Kidney (tissue), 14 donors: ENCODE results near the gene RAD51B. TPM values are rescaled to one million over a fixed set of nuclear protein-coding genes. Genes with fewer than 3 reads are reported as not detected.

Experiments used
- DNase-seq, 5 donors: peaks; one replicate each; pipeline ENCODE4 v3.0.0-alpha.2; 2013 to 2020
- FAIRE-seq: peaks from 2 replicates; lab custom pipeline; 2012; peaks lifted over from hg19 to GRCh38; lab: Jason Lieb, UNC
- H3K27ac ChIP-seq, 2 donors: one replicate each; pipeline ENCODE4 v1.7.0; 2013; ENCODE audit warnings: low read depth in 2 of 2, low read length in 2 of 2, inconsistent platforms in 1 of 2
- H3K27me3 ChIP-seq: one replicate; pipeline ENCODE4 v1.7.1; 2013; ENCODE audit warnings: low read length, inconsistent platforms; ENCODE audit not compliant: control insufficient read depth, insufficient read depth
- H3K36me3 ChIP-seq, 3 donors: one replicate each; pipeline versions ENCODE4 v1.7.0 to v1.7.1; 2013; ENCODE audit warnings: low read length in 3 of 3, control low read depth in 1 of 3, inconsistent platforms in 1 of 3; ENCODE audit not compliant: insufficient read depth in 3 of 3, control insufficient read depth in 2 of 3
- H3K4me1 ChIP-seq, 3 donors: one replicate each; pipeline versions ENCODE4 v1.7.0 to v1.7.1; 2013; ENCODE audit warnings: low read length in 3 of 3, inconsistent platforms in 1 of 3, low read depth in 1 of 3; ENCODE audit not compliant: control insufficient read depth in 2 of 3, insufficient read depth in 2 of 3
- H3K4me3 ChIP-seq, 3 donors: one replicate each; pipeline versions ENCODE4 v1.7.0 to v1.8.1; 2013; ENCODE audit warnings: low read length in 3 of 3, control low read depth in 1 of 3, inconsistent platforms in 1 of 3
- H3K9ac ChIP-seq, 3 donors: one replicate each; pipeline versions ENCODE4 v1.7.0 to v1.7.1; 2013; ENCODE audit warnings: low read length in 3 of 3, control low read depth in 1 of 3, inconsistent platforms in 1 of 3
- H3K9me3 ChIP-seq, 3 donors: one replicate each; pipeline versions ENCODE4 v1.7.0 to v1.7.1; 2013; ENCODE audit warnings: low read length in 3 of 3, control low read depth in 1 of 3, inconsistent platforms in 1 of 3; ENCODE audit not compliant: control insufficient read depth in 2 of 3, insufficient read depth in 1 of 3
- CTCF ChIP-seq: IDR thresholded peaks from 3 replicates; pipeline ENCODE4 v1.5.1; 2012; ENCODE audit warnings: mild to moderate bottlenecking, moderate library complexity, borderline replicate concordance; ENCODE audit not compliant: insufficient read depth; ENCODE audit errors: extremely low read depth
- intact Hi-C: fragments of 100-400 bp; cut with DNase I; formaldehyde crosslinking; loops from one replicate; pipeline ENCODE4 v1.11.1; 2022
- polyA plus RNA-seq: library from polyadenylated mRNA; stranded (reverse); fragments of 350-450 nt; fragmentation: Illumina TruSeq; extraction: RNeasy Lipid Tissue Mini Kit (QIAGEN cat#74804); gene quantifications from one replicate; pipeline ENCODE4 v1.2.3, GENCODE V29; 2014; ENCODE audit warnings: low read depth, low replicate concordance; ENCODE audit not compliant: insufficient read depth
- total RNA-seq: library from RNA; stranded (reverse); fragmentation: NEBNext Ultra II Directional; extraction: Animal tissue kit (Norgen Biotek cat#: 25700); gene quantifications from one replicate; pipeline ENCODE4 v1.2.1, GENCODE V29; 2021
- donor health status: control.
- donor health status: control.
- donor health status: control.
- donor health status: control.
- donor health status: control.
- donor health status: DM: yes; HTN: yes; CAD: no.
- donor health status: Normal renal cell carcinoma (clear cell type).

RAD51B gene
- total and polyA plus RNA-seq, 2 donors from 2014 or later: 6.9 to 18.0 TPM

GRCh38 chr14:68758301-68758700 lies 938.7 kb downstream of the RAD51B start:
- Histone ChIP-seq H3K36me3 (no peaks in the 10 kb centered on the region), H3K4me3 (no peak overlapping the region), H3K9me3 (no peaks in the 10 kb centered on the region), H3K9ac (peak overlapping the region in 1 of 3 donors; percentile 16), H3K27ac (peak overlapping the region in 1 of 2 donors; percentile 3), H3K27me3 (no peaks in the 10 kb centered on the region), H3K4me1 (peaks cover 4 to 39% (median 39%) of the 10 kb centered on the region in 3 donors)
- TF ChIP-seq CTCF: no peak
- FAIRE-seq: no peak
- intact Hi-C loops: no loop called here
- DNase-seq: no peak

- peaks cover 4 to 42% (median 39%) of the 10 kb centered on the region in 3 donors for H3K4me1 ChIP-seq
- FAIRE-seq (no peak), DNase-seq (no peak)
- peak overlapping the region in 1 of 3 donors; percentile 16 for H3K9ac ChIP-seq
- no peak overlapping the region for H3K27ac ChIP-seq
- TF ChIP-seq CTCF: no peak
- H3K4me3 ChIP-seq: no peak overlapping the region
- H3K9me3 ChIP-seq: no peaks in the 10 kb centered on the region
- intact Hi-C loops: no loop called here
- no peaks in the 10 kb centered on the region for H3K36me3 ChIP-seq
- H3K27me3 ChIP-seq: no peaks in the 10 kb centered on the region
Observed at GRCh38 chr14:68759017-68759560, 939.5 kb downstream of the RAD51B start.

- no peak for FAIRE-seq
- intact Hi-C loops: no loop called here
- Histone ChIP-seq H3K9ac (no peak overlapping the region), H3K4me1 (peaks cover 4 to 42% (median 39%) of the 10 kb centered on the region in 3 donors), H3K4me3 (no peak overlapping the region), H3K27ac (no peak overlapping the region), H3K9me3 (no peaks in the 10 kb centered on the region), H3K27me3 (no peaks in the 10 kb centered on the region), H3K36me3 (no peaks in the 10 kb centered on the region)
- DNase-seq: no peak
- no peak for TF ChIP-seq CTCF
Observed at GRCh38 chr14:68759937-68760336, 940.4 kb downstream of the RAD51B start.

GRCh38 chr14:68760761-68761160 lies 941.2 kb downstream of the RAD51B start:
- Histone ChIP-seq H3K27ac (no peak overlapping the region), H3K9ac (no peak overlapping the region), H3K4me1 (peaks cover 4 to 42% (median 35%) of the 10 kb centered on the region in 3 donors), H3K4me3 (no peak overlapping the region), H3K9me3 (no peaks in the 10 kb centered on the region), H3K27me3 (no peaks in the 10 kb centered on the region), H3K36me3 (no peaks in the 10 kb centered on the region)
- FAIRE-seq (no peak), DNase-seq (no peak)
- no peak for TF ChIP-seq CTCF
- intact Hi-C loops: no loop called here
